Heart left ventricle (tissue), 16 donors: Measurements from ENCODE around the gene TMEM145. TPM values are rescaled to one million over a fixed set of nuclear protein-coding genes. Genes with fewer than 3 reads are reported as not detected.
A peak's percentile ranks its signal among the peaks of the same experiment; 100 is the strongest.

ENCODE experiments used
- ATAC-seq, 4 donors: fragments of 200-7000 bp; cut with Tn5 transposase; one replicate each; pipeline ENCODE4 v1.9.1; 2020 to 2022; ENCODE audit warnings: moderate library complexity in 4 of 4, mild to moderate bottlenecking in 3 of 4, moderate number of reproducible peaks in 1 of 4
- DNase-seq, 5 donors: peaks; one replicate each; pipeline ENCODE4 v3.0.0-alpha.2; 2020
- H3K27ac ChIP-seq, 12 donors: fragments of 200-600 bp; sonication (generic) in 4 of 12; one replicate each; pipeline versions ENCODE4 v1.5.0 to v1.8.0; 2016 to 2022; ENCODE audit warnings: mild to moderate bottlenecking in 2 of 12
- H3K27me3 ChIP-seq, 9 donors: fragments of 200-600 bp; sonication (generic) in 2 of 9; one replicate each; pipeline versions ENCODE4 v1.5.1 to v1.8.0; 2016 to 2022; ENCODE audit warnings: mild to moderate bottlenecking in 3 of 9
- H3K36me3 ChIP-seq, 9 donors: fragments of 200-600 bp; sonication (generic) in 2 of 9; one replicate each; pipeline versions ENCODE4 v1.5.0 to v1.8.0; 2018 to 2022; ENCODE audit warnings: mild to moderate bottlenecking in 2 of 9
- H3K4me1 ChIP-seq, 12 donors: fragments of 200-600 bp; sonication (generic) in 4 of 12; one replicate each; pipeline versions ENCODE4 v1.5.0 to v1.8.0; 2016 to 2022; ENCODE audit warnings: mild to moderate bottlenecking in 3 of 12
- H3K4me3 ChIP-seq, 12 donors: fragments of 200-600 bp; sonication (generic) in 4 of 12; one replicate each; pipeline versions ENCODE4 v1.5.0 to v1.8.0; 2017 to 2022; ENCODE audit warnings: mild to moderate bottlenecking in 9 of 12, moderate library complexity in 4 of 12
- H3K9me3 ChIP-seq, 12 donors: fragments of 200-600 bp; sonication (generic) in 4 of 12; one replicate each; pipeline versions ENCODE4 v1.5.0 to v1.8.0; 2016 to 2022; ENCODE audit warnings: mild to moderate bottlenecking in 1 of 12
- CTCF ChIP-seq, 12 donors: fragments of 200-600 bp; sonication (generic) in 4 of 12; IDR thresholded peaks; one replicate each; pipeline versions ENCODE4 v1.5.0 to v1.8.0; 2018 to 2022; ENCODE audit warnings: antibody characterized with exemption in 12 of 12, mild to moderate bottlenecking in 5 of 12
- POLR2A ChIP-seq, 2 donors: fragments of 450-650 bp; IDR thresholded peaks; one replicate each; pipeline ENCODE4 v1.6.1; 2017; ENCODE audit warnings: antibody characterized with exemption in 2 of 2, mild to moderate bottlenecking in 2 of 2, moderate library complexity in 2 of 2
- WGBS, 4 donors: extraction: QIAGEN DNeasy Blood & Tissue Kit in 2 of 4; methylation state at CpG; one replicate each; pipeline versions ENCODE4 v1.1.5 to v1.1.7; 2013 to 2018; 5-methylcytosine and 5-hydroxymethylcytosine counted together
- intact Hi-C, 10 donors: fragments of 100-400 bp; cut with DNase I; formaldehyde crosslinking; loops; one replicate each; pipeline versions ENCODE4 v1.11.1 to v1.14.2; 2022
- polyA plus RNA-seq, 2 donors: library from polyadenylated mRNA; stranded (reverse); fragments of 200-250 nt; gene quantifications; one replicate each; pipeline ENCODE4 v1.2.3, GENCODE V29; 2013
- total RNA-seq, 9 donors: library from RNA; depleted of rRNA in 2 of 9; stranded (reverse); fragments of >200 nt in 2 of 9; fragmentation: NEBNext Ultra II Directional in 3 of 9; extraction: Animal tissue kit (Norgen Biotek cat#: 25700) in 3 of 9; gene quantifications; one replicate each; pipeline versions ENCODE4 v1.1.0 to v1.2.4, GENCODE V29; 2016 to 2023
- donor health status: ischemic (EF 13 %, LVEDD 7.1; RV severe dilation, severe dysfunction).
- donor health status: healthy with polysubstance abuse.
- donor health status: DM: no; HTN: yes; CAD: no.
- donor health status: DM: no; HTN: no; CAD: no.
- donor health status: ischemic (EF 25% LVEDD 6.9; RV normal size, moderate dysfunction).
- donor health status: ischemic (EF 25% LVEDD 5.7; RV mildly dilated, moderate dysfunction).
- donor health status: healthy.
- donor health status: DM: yes; HTN: yes; CAD: no.
- donor health status: ischemic (EF 35%, LVEDD 5.7; RV mildly dilated, moderate dysfunction).
- donor health status: nonischemic (EF 11% LVEDD 7.7; RV severe dilation, severe dysfunction).
- donor health status: DM: yes; HTN: yes; CAD: no.
- donor health status: PGD.
- donor health status: ischemic (EF 29% LVEDD 5.4; RV normal size, mild dysfunction).
- donor health status: nonischemic (EF 23%, LVEDD 6.1; RV moderate dilation, normal function).

The TMEM145 gene
- total and polyA plus RNA-seq, 11 donors: 0.11 to 0.27 (median 0.17) TPM; not detected in 7

DNA sequence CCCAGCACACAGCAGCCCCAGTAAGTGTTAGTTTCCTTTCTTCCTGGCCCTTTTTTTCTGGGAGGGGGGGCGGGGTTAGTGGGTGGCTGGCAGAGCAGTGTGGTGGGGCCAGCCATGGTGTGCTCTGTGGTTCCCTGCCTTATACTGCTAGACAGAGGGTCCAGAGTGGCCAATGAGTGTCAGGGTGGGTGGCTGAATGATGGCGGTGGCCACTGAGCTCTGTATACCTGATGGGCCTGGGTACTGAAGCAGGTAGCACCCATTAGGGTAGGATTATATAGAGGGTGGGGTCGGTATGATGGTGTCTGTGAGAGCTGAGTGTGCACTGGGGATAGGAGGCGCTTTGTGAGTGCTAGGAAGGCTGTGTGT is 30.3 kb upstream of the TMEM145 start:
- H3K9me3 ChIP-seq: no peaks in the 10 kb centered on the region
- H3K36me3 ChIP-seq: peaks cover 0 to 12% (median 10%) of the 10 kb centered on the region in 9 donors
- H3K27ac ChIP-seq: peak overlapping the region; percentile 95 to 100 (median 96)
- DNase-seq: no peak
- peak overlapping the region in 8 of 12 donors; percentile 51 to 86 (median 64) for H3K4me3 ChIP-seq
- intact Hi-C loops: loop anchor here in 2 of 10 donors (1.0 to 5.0 kb wide), 3 partner anchors 14 to 41 kb away; partner anchors contain the start of genes CIC (in 1 of the 2) and GSK3A (in 1 of the 2)
- peaks cover 29 to 81% (median 71%) of the 10 kb centered on the region in 12 donors for H3K4me1 ChIP-seq
- WGBS, 4 donors: 47 to 56% (median 52%) methylated on average over 4 of the region's 4 CpGs
- H3K27me3 ChIP-seq: no peaks in the 10 kb centered on the region
- TF ChIP-seq POLR2A (IDR thresholded peaks at IDR 0.05) (no peak), CTCF (IDR thresholded peaks at IDR 0.05) (no peak)
- no peak for ATAC-seq

GRCh38 chr19:42283188-42284065 is 29.7 kb upstream of the TMEM145 start:
- Histone ChIP-seq H3K9me3 (no peaks in the 10 kb centered on the region), H3K36me3 (peaks cover 0 to 18% (median 17%) of the 10 kb centered on the region in 9 donors), H3K4me1 (peaks cover 23 to 75% (median 65%) of the 10 kb centered on the region in 12 donors), H3K27me3 (no peaks in the 10 kb centered on the region), H3K4me3 (peak overlapping the region; percentile 21 to 86 (median 60)), H3K27ac (peak overlapping the region; percentile 95 to 100 (median 96))
- peak; percentile 49 to 76 (median 70) for ATAC-seq
- peak; percentile 97 to 98 (median 98) for DNase-seq
- WGBS, 4 donors: 2 to 6% (median 3%) methylated on average over 21 to 70 of the region's 74 CpGs
- intact Hi-C loops: loop anchor here in 3 of 10 donors (1.0 to 5.0 kb wide), 4 partner anchors 15 to 41 kb away; partner anchors contain the start of genes CIC (in 1 of the 3) and GSK3A (in 1 of the 3)
- TF ChIP-seq CTCF (IDR thresholded peaks at IDR 0.05) (peak in 2 of 12 donors; percentile 11 to 13), POLR2A (IDR thresholded peaks at IDR 0.05) (peak in 1 of 2 donors; percentile 46)

- 0 to 2% (median 1%) methylated on average over 15 to 76 of the region's 76 CpGs for WGBS, 4 donors
- H3K36me3 ChIP-seq: peaks cover 0 to 24% (median 23%) of the 10 kb centered on the region in 9 donors
- H3K27ac ChIP-seq: peak overlapping the region; percentile 58 to 100 (median 96)
- TF ChIP-seq POLR2A (IDR thresholded peaks at IDR 0.05) (no peak), CTCF (IDR thresholded peaks at IDR 0.05) (no peak)
- intact Hi-C loops: loop anchor here in 2 of 10 donors (1.0 to 5.0 kb wide), 2 partner anchors 30 to 42 kb away; partner anchors contain the start of gene GSK3A (in 1 of the 2)
- no peaks in the 10 kb centered on the region for H3K27me3 ChIP-seq
- peak overlapping the region in 11 of 12 donors; percentile 31 to 86 (median 65) for H3K4me3 ChIP-seq
- ATAC-seq (peak in 3 of 4 donors; percentile 12 to 38 (median 33)), DNase-seq (peak; percentile 87 to 91 (median 87))
- H3K9me3 ChIP-seq: no peaks in the 10 kb centered on the region
- peaks cover 18 to 69% (median 58%) of the 10 kb centered on the region in 12 donors for H3K4me1 ChIP-seq
Measured at GRCh38 chr19:42284066-42284501, 29.0 kb upstream of the TMEM145 start.
